ENCODE data around the gene JPH3. TPM values are rescaled to one million over a fixed set of nuclear protein-coding genes. Genes with fewer than 3 reads are reported as not detected.
"Not testable (repeated sequence)": the region's sequence is repeated elsewhere in the genome, so short reads cannot be mapped to it uniquely, and the experiment has no call there.

JPH3 gene
- total and polyA plus RNA-seq, 2 experiments from 2014 or later, result not detected

DNA sequence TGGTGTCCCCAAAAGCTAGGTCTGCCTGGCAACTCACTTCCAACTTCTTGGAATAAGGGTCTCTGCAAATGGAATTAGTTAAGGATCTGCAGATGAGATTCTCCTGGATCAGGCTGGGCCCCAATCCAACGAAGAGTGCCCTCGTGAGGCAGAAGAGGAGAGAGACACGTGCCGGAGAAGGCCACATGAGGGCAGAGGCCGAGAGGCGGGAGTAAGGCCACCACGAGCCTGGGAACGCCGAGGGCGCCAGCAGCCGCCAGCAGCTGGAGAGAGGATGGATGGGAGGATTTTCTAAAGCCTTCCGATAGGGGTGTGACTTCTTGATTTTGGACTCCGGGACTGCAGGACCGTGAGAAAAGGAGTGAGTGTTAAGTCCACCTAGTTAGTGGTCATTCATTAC lies 76.3 kb downstream of the JPH3 start:
- H3F3A ChIP-seq (ENCODE audit: insufficient read depth), result no peaks in the 10 kb centered on the region
- DNase-seq, result no peak
- H4K20me1 ChIP-seq (ENCODE audit: insufficient read depth), result no peaks in the 10 kb centered on the region
- no peaks in the 10 kb centered on the region for H3K9me2 ChIP-seq (ENCODE audit: insufficient read depth)
- WGBS, 2 experiments (ENCODE audit: low coverage in 1 of 2, low lambda C conversion rate in 2 of 2, missing lambda C conversion rate in 2 of 2), result 65 to 68% methylated on average over 14 of the region's 14 CpGs
- no peak overlapping the region for H3K4me3 ChIP-seq
- 0 out of 2 replicates have a peak, but pooled peaks cover 3% of the 10 kb centered on the region for H3K27me3 ChIP-seq (replicated peaks; ENCODE audit: insufficient read depth)
- H3K36me3 ChIP-seq (ENCODE audit: low read depth), result no peaks in the 10 kb centered on the region
- TF ChIP-seq EZH2 (IDR thresholded peaks at IDR 0.05; ENCODE audit: insufficient read depth, poor library complexity, severe bottlenecking), result no peak
- TF ChIP-seq EZH2phosphoT487 (IDR thresholded peaks at IDR 0.05; ENCODE audit: insufficient read depth, low read depth), result no peak
- H3K4me2 ChIP-seq (ENCODE audit: unreplicated experiment), result no peak overlapping the region
- H3K79me2 ChIP-seq (ENCODE audit: insufficient read depth), result no peaks in the 10 kb centered on the region
- H3K4me1 ChIP-seq (ENCODE audit: insufficient read depth), result peaks cover 5% of the 10 kb centered on the region
- in situ Hi-C loops (cut with MboI), result no loop called here
- H3K27ac ChIP-seq, result no peak overlapping the region
- H2AFZ ChIP-seq, result no peak overlapping the region
- no peaks in the 10 kb centered on the region for H3K9me3 ChIP-seq (ENCODE audit: low read depth)
- no peak overlapping the region for H3K9ac ChIP-seq

DNA sequence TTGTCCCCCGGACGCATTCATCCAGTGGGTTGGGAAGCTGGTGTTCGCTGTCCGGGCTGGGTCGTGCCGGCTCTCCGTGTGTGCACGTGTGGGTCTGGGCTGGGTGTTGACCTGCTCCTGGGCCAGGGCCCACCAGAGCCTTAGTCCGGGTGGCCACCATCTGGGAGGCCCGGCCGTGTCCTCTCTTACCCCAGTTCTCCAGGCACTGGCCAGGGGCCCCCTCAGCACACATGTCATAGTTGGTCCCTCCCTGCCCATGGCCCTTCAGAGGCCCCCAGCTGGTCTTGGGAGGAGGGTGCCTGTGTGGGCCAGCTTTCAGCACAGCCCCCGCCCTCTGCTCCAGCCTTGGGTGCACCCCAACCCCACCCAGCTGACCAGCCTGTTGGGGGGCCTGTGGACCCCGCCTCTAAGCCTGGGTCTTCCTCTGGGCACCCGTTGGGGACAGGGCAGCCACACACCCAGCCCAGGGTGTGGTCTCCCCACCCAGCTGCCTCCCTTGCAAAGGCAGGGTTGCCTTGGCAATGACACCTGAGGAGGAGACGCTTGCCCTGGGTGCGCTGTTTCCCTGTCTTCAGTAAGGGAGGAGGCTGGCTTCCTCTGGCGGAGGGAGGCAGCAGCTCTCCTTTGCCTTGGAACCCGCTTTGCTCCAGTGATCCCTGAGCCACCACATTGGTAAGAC lies 77.4 kb downstream of the JPH3 start:
- 0 out of 2 replicates have a peak, but pooled peaks cover 3% of the 10 kb centered on the region for H3K27me3 ChIP-seq (replicated peaks; ENCODE audit: insufficient read depth)
- whole genome bisulfite sequencing, 2 experiments (ENCODE audit: low coverage in 1 of 2, low lambda C conversion rate in 2 of 2, missing lambda C conversion rate in 2 of 2), result 77 to 78% methylated on average over 17 of the region's 18 CpGs
- no peak overlapping the region for H3K27ac ChIP-seq
- H3K4me3 ChIP-seq, result no peak overlapping the region
- no peaks in the 10 kb centered on the region for H3K36me3 ChIP-seq (ENCODE audit: low read depth)
- no peak overlapping the region for H3K4me2 ChIP-seq (ENCODE audit: unreplicated experiment)
- H3F3A ChIP-seq (ENCODE audit: insufficient read depth), result no peaks in the 10 kb centered on the region
- TF ChIP-seq EZH2 (IDR thresholded peaks at IDR 0.05; ENCODE audit: insufficient read depth, poor library complexity, severe bottlenecking), result no peak
- no peak for TF ChIP-seq EZH2phosphoT487 (IDR thresholded peaks at IDR 0.05; ENCODE audit: insufficient read depth, low read depth)
- no peak overlapping the region for H2AFZ ChIP-seq
- no peaks in the 10 kb centered on the region for H3K9me3 ChIP-seq (ENCODE audit: low read depth)
- no peaks in the 10 kb centered on the region for H3K9me2 ChIP-seq (ENCODE audit: insufficient read depth)
- no peak for DNase-seq
- no peaks in the 10 kb centered on the region for H4K20me1 ChIP-seq (ENCODE audit: insufficient read depth)
- peaks cover 5% of the 10 kb centered on the region for H3K4me1 ChIP-seq (ENCODE audit: insufficient read depth)
- in situ Hi-C loops (cut with MboI), result no loop called here
- H3K9ac ChIP-seq, result no peak overlapping the region
- no peaks in the 10 kb centered on the region for H3K79me2 ChIP-seq (ENCODE audit: insufficient read depth)

DNA sequence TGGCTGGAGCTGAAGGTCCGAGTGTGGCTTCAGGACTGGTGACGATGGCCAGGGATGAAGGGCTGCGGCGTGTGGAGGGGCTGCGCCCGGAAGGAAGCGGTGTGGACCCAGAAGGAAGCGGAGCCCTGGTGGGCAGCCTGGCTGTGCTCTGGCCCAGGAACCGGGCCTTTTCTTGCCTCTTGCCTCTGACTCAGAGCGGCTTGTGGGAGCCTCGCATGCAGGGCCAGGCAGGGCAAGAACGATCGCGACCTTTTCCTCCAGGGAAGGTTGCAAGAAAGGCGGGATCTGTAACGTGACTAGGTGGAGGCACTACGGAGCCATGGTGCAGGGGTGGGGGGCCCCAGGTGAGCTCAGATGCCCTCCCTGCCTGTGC lies 78.0 kb downstream of the JPH3 start:
- Histone ChIP-seq H3K9ac (no peak overlapping the region), H2AFZ (no peak overlapping the region), H3K4me3 (no peak overlapping the region), H4K20me1 (ENCODE audit: insufficient read depth) (no peaks in the 10 kb centered on the region), H3K27ac (no peak overlapping the region), H3K4me1 (ENCODE audit: insufficient read depth) (peaks cover 5% of the 10 kb centered on the region), H3K79me2 (ENCODE audit: insufficient read depth) (no peaks in the 10 kb centered on the region), H3K27me3 (replicated peaks; ENCODE audit: insufficient read depth) (0 out of 2 replicates have a peak, but pooled peaks cover 3% of the 10 kb centered on the region), H3K9me2 (ENCODE audit: insufficient read depth) (no peaks in the 10 kb centered on the region), H3F3A (ENCODE audit: insufficient read depth) (no peaks in the 10 kb centered on the region), H3K9me3 (ENCODE audit: low read depth) (no peaks in the 10 kb centered on the region), H3K4me2 (ENCODE audit: unreplicated experiment) (no peak overlapping the region), H3K36me3 (ENCODE audit: low read depth) (no peaks in the 10 kb centered on the region)
- in situ Hi-C loops (cut with MboI), result no loop called here
- no peak for DNase-seq
- 92% methylated on average over 17 of the region's 17 CpGs for WGBS, 2 experiments (ENCODE audit: low coverage in 1 of 2, low lambda C conversion rate in 2 of 2, missing lambda C conversion rate in 2 of 2)
- TF ChIP-seq EZH2 (IDR thresholded peaks at IDR 0.05; ENCODE audit: insufficient read depth, poor library complexity, severe bottlenecking), result no peak
- no peak for TF ChIP-seq EZH2phosphoT487 (IDR thresholded peaks at IDR 0.05; ENCODE audit: insufficient read depth, low read depth)

DNA sequence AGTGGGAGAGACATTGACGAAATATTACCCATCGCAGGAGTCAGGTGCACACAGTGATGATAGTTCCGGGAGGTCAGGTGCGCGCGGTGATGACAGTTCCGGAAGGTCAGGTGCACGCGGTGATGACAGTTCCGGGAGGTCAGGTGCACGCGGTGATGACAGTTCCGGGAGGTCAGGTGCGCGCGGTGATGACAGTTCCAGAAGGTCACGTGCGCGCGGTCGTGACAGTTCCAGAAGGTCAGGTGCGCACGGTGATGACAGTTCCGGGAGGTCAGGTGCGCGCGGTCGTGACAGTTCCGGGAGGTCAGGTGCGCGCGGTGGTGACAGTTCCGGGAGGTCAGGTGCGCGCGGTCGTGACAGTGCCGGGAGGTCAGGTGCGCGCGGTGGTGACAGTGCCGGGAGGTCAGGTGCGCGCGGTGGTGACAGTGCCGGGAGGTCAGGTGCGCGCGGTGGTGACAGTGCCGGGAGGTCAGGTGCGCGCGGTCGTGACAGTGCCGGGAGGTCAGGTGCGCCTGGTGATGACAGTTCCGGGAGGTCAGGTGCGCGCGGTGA lies 78.8 kb downstream of the JPH3 start:
- H3K4me3 ChIP-seq; H3F3A ChIP-seq (ENCODE audit: insufficient read depth); H2AFZ ChIP-seq; H3K9me2 ChIP-seq (ENCODE audit: insufficient read depth); DNase-seq; H3K9ac ChIP-seq; H3K27me3 ChIP-seq (replicated peaks; ENCODE audit: insufficient read depth); in situ Hi-C loops (cut with MboI); H3K4me2 ChIP-seq (ENCODE audit: unreplicated experiment); H4K20me1 ChIP-seq (ENCODE audit: insufficient read depth); H3K9me3 ChIP-seq (ENCODE audit: low read depth); H3K79me2 ChIP-seq (ENCODE audit: insufficient read depth); H3K36me3 ChIP-seq (ENCODE audit: low read depth); H3K4me1 ChIP-seq (ENCODE audit: insufficient read depth); H3K27ac ChIP-seq: not testable (repeated sequence)
- WGBS, 2 experiments (ENCODE audit: low coverage in 1 of 2, low lambda C conversion rate in 2 of 2, missing lambda C conversion rate in 2 of 2), result 93 to 96% methylated on average over 15 to 60 of the region's 60 CpGs
